Cardiac muscle cell (in vitro differentiated cells and primary cell): ENCODE results near the gene FBXO10. TPM values are rescaled to one million over a fixed set of nuclear protein-coding genes. Genes with fewer than 3 reads are reported as not detected.

Experiments
- DNase-seq, 2 donors: peaks; one replicate each; pipeline versions ENCODE4 v3.0.0 to v3.0.0-alpha.2; 2010 to 2017; ENCODE audit warnings: low read depth in 1 of 2, low spot score in 1 of 2
- H3K27ac ChIP-seq: fragments of 200-600 bp; sonication (generic); 2 replicates; pipeline ENCODE4 v1.5.1; 2016
- H3K27me3 ChIP-seq: fragments of 200-600 bp; sonication (generic); 2 replicates; pipeline ENCODE4 v1.6.0; 2016; ENCODE audit warnings: control low read depth
- H3K36me3 ChIP-seq: fragments of 200-600 bp; sonication (generic); 2 replicates; pipeline ENCODE4 v1.5.1; 2016; ENCODE audit warnings: control low read depth
- H3K4me1 ChIP-seq: fragments of 200-600 bp; sonication (generic); 2 replicates; pipeline ENCODE4 v1.8.1; 2017; ENCODE audit warnings: low read depth, mild to moderate bottlenecking, mixed run types
- H3K4me3 ChIP-seq: fragments of 200-600 bp; sonication (generic); 2 replicates; pipeline ENCODE4 v1.5.1; 2016; ENCODE audit warnings: mild to moderate bottlenecking
- H3K9me3 ChIP-seq: fragments of 200-600 bp; sonication (generic); 2 replicates; pipeline ENCODE4 v1.5.1; 2017; ENCODE audit warnings: low read depth, mild to moderate bottlenecking, control low read depth
- CTCF ChIP-seq: IDR thresholded peaks from 2 replicates; pipeline ENCODE4 v1.5.1; 2012; ENCODE audit warnings: low read depth, mild to moderate bottlenecking, low read length
- polyA plus RNA-seq: library from polyadenylated mRNA; unstranded; fragments of >200 nt; fragmentation: Nextera tagmentation; extraction: Ambion mirVana; gene quantifications from 2 replicates; pipeline ENCODE4 v1.2.1, GENCODE V29; 2016
- total RNA-seq: library from RNA; depleted of rRNA; stranded (reverse); fragments of >200 nt; gene quantifications from 2 replicates; pipeline ENCODE4 v1.2.3, GENCODE V29; 2016

FBXO10 gene
- total and polyA plus RNA-seq, 2 experiments from 2014 or later, result 10.6 to 19.8 TPM

GRCh38 chr9:37592108-37592951 is 16.1 kb upstream of the FBXO10 start, which contains the start of gene TOMM5:
Gene TOMM5, minus strand, starts transcription at chr9:37592597. Its CDS starts 65 bp downstream, at chr9:37592532.
- H3K4me3 ChIP-seq, result peak within 1 kb of the TSS; percentile 74
- DNase-seq, result peak; percentile 92 to 96
- peaks cover 13% of the 10 kb centered on the region for H3K36me3 ChIP-seq
- peak within 1 kb of the TSS; percentile 75 for H3K27ac ChIP-seq
- no peak for TF ChIP-seq CTCF
- H3K27me3 ChIP-seq, result peaks cover 26% of the 10 kb centered on the region
- peaks cover 3% of the 10 kb centered on the region for H3K4me1 ChIP-seq
- no peaks in the 10 kb centered on the region for H3K9me3 ChIP-seq

- no peak overlapping the region for H3K27ac ChIP-seq
- H3K36me3 ChIP-seq, result peaks cover 48% of the 10 kb centered on the region
- H3K4me1 ChIP-seq, result peaks cover 3% of the 10 kb centered on the region
- no peaks in the 10 kb centered on the region for H3K27me3 ChIP-seq
- no peak overlapping the region for H3K4me3 ChIP-seq
- no peak for DNase-seq
- TF ChIP-seq CTCF, result no peak
- no peaks in the 10 kb centered on the region for H3K9me3 ChIP-seq
Observed at GRCh38 chr9:37587521-37587920, 11.3 kb upstream of the FBXO10 start.

GRCh38 chr9:37583522-37584121 is 7.4 kb upstream of the FBXO10 start:
- no peaks in the 10 kb centered on the region for H3K9me3 ChIP-seq
- peaks cover 48% of the 10 kb centered on the region for H3K36me3 ChIP-seq
- no peak overlapping the region for H3K27ac ChIP-seq
- no peak overlapping the region for H3K4me3 ChIP-seq
- no peaks in the 10 kb centered on the region for H3K4me1 ChIP-seq
- TF ChIP-seq CTCF, result no peak
- H3K27me3 ChIP-seq, result no peaks in the 10 kb centered on the region
- DNase-seq, result no peak

GRCh38 chr9:37582548-37583157 is 6.5 kb upstream of the FBXO10 start:
- no peaks in the 10 kb centered on the region for H3K4me1 ChIP-seq
- H3K36me3 ChIP-seq, result peaks cover 38% of the 10 kb centered on the region
- no peaks in the 10 kb centered on the region for H3K9me3 ChIP-seq
- DNase-seq, result peak; percentile 51 to 81
- H3K4me3 ChIP-seq, result no peak overlapping the region
- no peaks in the 10 kb centered on the region for H3K27me3 ChIP-seq
- no peak overlapping the region for H3K27ac ChIP-seq
- TF ChIP-seq CTCF, result peak; percentile 73

GRCh38 chr9:37575511-37575914 is 667 bp downstream of the FBXO10 start:
- H3K27ac ChIP-seq, result peak overlapping the region; percentile 84
- TF ChIP-seq CTCF, result no peak
- H3K27me3 ChIP-seq, result no peaks in the 10 kb centered on the region
- no peaks in the 10 kb centered on the region for H3K36me3 ChIP-seq
- H3K9me3 ChIP-seq, result no peaks in the 10 kb centered on the region
- peaks cover 6% of the 10 kb centered on the region for H3K4me1 ChIP-seq
- DNase-seq, result peak; percentile 5 to 50
- peak overlapping the region; percentile 60 for H3K4me3 ChIP-seq
